Peyer's patch (tissue), 4 donors: ENCODE results near the gene DIPK1B.

Experiments
- CTCF ChIP-seq, 6 experiments: fragments of 450-650 bp in 4 of 6; fragments of 200-600 bp in 2 of 6; sonication (generic) in 1 of 6; IDR thresholded peaks; one replicate each; pipeline ENCODE4 v1.5.1; 2017 to 2019; ENCODE audit warnings: antibody characterized with exemption in 6 of 6, mild to moderate bottlenecking in 3 of 6, moderate library complexity in 1 of 6
- POLR2A ChIP-seq, 2 donors: fragments of 450-650 bp; IDR thresholded peaks; one replicate each; pipeline ENCODE4 v1.5.1; 2017; ENCODE audit warnings: antibody characterized with exemption in 2 of 2, mild to moderate bottlenecking in 2 of 2, moderate library complexity in 2 of 2

- TF ChIP-seq CTCF (IDR thresholded peaks at IDR 0.05) (no peak), POLR2A (IDR thresholded peaks at IDR 0.05) (no peak)
Observed at GRCh38 chr9:136670576-136671253, 41.7 kb upstream of the DIPK1B start.
